Stimulated activated CD8-positive, alpha-beta memory T cell treated with anti-CD3 and anti-CD28 coated beads, Interleukin-15, amount 100 ng/mL, for 4 hours (primary cell): ENCODE measurements around the gene GNAS-AS1.
A peak's percentile ranks its signal among the peaks of the same experiment; 100 is the strongest.

Source experiments
- DNase-seq, 2 donors: peaks; one replicate each; pipeline ENCODE4 v3.0.0-alpha.2; 2020; ENCODE audit warnings: low read depth in 2 of 2

Gene GNAS-AS1

DNA sequence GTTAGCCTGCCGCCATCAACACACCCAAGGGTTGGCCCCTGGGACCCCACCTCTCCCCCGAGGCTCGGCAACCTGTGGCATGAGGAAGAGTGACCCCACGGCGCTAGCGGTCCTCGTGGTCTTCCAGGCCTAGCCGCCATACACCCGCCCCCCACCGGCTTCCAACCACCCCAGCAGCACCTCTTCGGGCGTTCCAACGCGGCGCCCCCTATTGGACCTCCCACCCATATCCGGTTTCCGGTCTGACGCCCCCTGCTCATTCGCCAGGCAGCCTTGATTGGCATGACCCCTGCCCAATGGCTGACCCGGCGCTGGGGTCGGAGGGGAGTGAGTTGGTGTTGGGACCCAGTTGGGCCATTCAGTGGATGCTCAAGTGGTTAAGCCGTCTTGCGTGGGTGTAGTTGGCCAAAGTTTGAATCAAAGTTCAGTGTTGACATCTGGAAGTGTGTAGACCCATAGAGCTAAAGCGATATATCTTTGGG, at the start of gene GNAS-AS1:
GNAS-AS1 (minus strand) TSS at position 210 of the 482 bp plus-strand sequence.
- DNase-seq = peak; percentile 47 to 65

DNA sequence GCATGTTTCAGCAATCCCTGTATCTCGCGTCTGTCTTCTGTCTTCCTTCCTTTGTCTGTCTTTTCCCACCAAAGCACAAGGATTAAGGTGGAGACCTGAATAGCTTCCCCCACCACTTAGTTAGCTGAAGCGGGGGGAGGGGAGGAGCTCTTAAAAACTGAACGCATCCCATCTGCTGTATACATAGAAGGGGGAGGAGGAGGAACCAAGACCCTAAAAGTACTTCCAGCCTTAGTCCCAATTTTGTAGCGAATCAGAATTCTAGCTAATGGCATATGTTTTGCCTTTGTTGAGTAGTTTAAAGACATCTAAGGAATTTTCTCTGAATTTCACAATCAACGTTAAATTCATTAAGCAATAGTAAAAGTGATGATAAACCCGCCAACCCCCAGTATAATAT, 49.7 kb upstream of the GNAS-AS1 start:
- no peak for DNase-seq

DNA sequence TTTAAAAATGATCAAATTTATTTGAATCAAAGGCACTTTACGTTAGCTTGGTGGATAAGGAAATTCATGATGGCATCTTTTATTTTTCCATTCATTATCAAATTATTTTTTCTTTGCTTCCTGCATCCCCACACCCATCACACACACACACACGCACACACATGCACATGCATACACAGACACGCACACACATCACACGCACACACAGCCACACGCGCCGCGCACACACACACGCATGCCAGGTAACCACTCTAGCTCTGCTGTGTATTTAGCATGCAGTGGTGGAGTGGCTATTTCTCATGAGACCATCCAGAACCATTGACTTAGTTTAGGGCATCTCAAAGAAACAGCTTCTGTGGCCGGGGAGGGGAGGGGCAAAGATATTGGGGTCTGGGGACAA, 48.8 kb upstream of the GNAS-AS1 start:
- DNase-seq = no peak

DNA sequence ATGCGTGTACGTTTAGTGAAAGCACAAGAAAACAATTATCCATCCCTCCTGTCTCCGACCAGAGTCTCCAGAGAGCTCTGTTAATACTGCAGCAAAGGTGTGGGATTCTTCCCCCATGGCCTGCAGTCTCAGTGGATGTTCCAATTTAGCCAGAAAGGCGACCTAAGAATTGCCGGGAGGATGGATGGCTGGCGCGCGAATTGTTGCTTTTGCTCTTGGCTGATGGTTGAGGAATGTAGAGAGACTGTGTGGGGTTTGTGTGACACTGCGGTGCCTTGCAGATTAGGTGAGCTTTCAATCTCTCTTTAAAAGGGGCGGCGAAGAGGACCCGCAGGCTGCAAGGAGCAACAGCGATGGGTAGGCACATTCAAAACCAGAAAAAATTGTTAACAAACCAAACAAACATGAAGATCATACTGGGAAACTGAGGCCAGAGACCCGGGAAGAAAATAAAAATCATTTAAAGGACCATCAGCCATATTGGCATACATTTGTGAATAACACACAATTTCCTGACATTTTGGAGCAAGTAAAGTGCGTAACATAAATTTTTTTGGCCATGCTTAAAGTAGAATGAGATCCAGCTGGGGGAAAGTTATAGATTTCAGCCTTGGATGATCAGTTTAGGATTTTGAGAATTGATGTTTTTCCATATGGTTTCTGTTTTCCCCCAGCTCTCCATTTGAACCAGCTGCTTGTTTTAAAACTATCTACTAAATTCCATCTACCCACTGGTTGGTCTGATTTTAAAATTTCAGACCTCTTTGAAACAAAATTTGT, 48.1 kb upstream of the GNAS-AS1 start:
- DNase-seq = no peak

DNA sequence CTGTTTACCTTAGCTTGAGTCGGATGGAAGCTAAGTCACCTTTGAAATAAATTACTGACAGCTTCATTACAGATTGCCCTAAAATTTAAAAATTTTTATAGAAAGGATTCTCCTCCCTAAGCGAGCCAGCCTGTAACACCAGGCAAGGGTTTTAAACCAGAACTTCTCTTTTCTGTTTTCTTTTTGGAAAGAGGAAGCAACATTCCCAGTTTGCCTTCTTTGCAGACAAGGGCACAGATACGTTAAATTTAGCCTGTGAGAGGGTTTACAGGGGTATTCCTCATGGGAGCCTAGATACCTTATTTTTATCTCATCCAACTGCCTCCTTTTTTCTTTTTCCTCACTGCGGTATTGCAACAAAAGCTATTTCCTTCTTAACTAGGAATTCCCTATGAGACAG, 46.8 kb upstream of the GNAS-AS1 start:
- no peak for DNase-seq

DNA sequence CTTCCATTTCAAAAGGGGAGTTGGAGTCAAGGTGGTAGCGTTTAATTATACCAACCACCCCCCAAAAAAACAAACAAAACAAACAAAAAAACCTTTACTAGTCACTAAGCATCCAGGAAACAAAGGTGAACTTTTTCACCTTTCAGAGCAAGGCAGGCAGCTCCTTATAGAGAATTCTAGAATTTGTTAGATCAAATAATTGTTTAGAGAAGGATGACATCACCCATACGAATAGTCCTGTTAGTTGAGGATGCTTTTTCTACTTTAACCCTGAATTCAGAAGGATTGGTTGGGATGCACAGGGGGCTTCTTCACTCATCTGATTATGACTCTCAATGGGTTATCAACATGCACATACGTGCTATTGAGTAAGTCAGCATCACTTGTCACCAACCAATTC, 46.1 kb upstream of the GNAS-AS1 start:
- DNase-seq = no peak

DNA sequence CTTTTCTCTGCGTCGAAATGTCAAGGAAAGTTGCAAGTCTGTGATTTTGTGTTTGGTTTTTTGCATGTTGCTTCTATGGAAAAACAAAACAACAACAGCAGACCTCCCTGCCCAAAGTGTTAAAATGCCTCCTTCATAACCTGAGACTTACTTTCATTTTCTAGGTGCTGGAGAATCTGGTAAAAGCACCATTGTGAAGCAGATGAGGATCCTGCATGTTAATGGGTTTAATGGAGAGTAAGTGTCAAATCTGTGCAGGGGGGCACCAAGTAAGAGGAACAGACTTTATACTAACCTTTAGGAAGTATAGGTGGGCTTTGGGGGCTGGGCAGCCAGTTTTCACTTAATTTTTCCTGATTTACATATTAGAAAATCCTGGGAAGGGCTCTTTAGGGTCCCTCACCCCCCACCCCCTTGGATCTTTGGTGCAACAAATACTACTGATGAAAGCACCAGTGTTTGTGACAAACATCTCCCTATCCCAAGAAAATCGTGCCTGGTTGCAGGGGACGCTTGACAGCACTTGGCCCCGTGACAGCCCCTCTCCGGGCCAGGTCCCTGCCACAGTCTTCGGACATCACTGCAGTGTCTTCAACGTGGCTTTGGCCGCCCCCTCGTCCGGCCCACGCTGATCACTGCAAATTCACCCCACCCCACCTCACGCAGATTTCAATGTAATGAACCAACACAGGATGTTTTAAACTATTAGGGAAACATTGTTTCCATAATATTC, 44.9 kb upstream of the GNAS-AS1 start:
- DNase-seq = no peak

DNA sequence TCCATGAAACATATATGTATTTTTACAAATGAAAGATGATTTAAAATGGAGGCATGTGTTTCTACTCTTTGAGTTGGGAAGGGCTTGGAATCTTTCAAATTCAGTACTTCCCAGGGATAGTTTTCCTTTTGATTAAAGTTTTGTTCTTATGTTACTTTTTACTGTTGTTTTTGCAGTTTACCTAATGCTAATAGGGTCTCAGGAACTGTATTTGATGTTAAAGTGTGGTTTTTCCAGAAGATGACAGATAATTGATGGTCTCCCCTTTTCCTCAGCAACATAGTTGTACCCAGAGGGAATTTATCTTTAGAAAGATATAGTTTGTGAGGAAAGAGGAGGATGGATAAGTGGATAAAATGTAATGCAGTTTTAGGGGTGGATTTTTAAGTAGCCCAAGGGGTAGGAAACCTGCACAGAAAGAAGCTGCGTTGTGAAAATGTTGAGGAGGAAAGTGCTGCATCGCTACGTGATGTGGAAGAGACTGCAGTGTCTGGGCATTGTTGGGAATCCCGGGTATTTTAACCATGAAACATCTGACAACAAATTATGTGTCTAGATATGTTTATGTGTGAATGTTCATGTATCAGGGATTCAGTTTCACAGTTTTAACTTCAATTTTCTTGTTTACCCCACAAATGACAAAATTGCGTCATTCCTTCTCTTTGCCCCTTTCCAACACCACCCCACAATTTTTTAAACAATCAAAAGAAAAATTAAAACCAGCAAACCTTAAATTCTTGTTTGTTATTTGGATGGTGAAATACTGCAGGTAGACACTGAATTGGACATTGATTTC, 44.1 kb upstream of the GNAS-AS1 start:
- DNase-seq = no peak

DNA sequence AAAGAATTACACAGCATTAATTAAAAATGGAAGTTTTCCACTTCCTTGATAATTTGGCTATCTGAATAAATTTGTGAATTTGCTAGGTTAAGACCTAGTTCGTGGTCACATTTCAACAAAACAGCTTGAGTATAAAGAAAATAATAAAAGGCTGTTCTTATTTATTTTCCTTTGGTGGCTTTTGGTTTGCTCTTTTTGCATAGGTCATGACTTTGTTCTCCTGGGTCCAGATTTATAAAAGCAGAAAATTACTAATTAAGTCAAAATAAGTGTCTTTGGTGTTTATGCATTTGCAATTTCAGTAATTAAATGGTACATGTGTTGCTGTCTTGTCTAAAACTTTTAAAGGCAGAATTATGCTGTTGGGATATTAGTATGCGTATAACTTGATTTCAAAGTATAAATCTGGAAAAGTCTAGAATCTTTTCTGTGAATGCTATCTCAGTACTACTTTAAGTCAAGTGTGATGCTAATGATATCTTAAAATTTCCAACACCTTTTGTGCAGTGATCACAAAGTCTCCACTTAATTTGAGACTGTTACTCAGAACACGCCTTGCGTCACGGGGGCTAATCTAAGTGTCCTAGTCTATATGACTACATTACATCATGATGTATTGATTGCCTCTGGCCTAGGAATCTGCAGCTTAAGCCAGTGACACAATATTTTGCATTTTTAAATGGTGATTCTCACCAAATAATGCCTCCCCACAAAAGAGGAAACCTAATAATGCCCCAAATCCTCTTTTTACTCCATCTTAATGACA, 42.8 kb upstream of the GNAS-AS1 start:
- DNase-seq = no peak

DNA sequence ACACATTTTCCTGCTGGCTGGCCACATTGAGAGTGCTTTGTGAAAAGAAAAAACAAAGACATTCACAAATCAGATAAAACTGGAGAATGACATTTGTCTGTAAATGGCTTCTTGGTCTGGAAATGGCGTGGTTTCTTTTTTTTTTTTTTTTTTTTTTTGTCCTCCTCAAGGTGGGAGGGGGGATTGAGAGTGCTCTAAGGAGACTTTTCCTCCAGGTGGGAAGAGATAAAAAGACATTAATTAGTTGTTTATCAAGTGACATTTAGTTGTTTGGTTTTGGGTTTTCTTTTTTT, 42.2 kb upstream of the GNAS-AS1 start:
- DNase-seq = no peak

DNA sequence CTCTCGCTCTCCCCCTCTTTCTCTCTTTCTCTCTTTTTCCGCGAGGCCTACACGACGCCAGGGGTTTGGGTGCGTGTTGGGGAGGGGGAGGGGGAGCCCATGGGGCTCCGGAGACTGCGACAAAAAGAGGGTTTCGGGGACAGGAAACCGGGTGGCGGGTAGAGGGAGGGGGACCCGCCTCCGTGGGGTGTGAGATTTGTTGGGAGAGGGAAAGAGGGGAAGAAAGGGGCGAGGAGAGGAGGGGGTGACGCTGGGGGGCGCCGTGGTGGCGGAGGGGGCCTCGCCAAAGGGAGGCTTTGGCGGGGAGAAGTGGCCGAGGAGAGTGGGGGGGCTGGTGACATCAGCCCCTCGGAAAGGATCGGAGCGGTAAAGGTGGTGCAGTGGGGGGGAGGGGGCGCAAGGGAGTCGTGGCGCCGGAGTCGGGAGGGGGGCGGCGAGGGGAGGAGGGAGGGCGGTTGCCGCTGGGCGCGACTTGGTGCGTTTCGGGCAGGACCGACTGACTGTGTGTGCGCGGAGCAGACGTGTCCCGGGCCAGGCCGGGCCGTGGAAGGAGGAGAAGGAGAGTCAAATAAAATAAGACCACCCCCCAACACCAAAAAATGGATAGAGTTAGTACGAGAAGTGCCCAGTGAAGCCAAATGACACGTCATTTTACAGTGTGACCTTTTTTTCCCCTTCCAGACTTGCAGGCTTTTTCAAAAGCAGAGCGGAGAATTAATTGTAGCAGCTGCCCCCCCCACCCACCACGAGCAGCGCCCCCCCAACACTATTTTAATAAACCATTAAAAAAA, 41.6 kb upstream of the GNAS-AS1 start:
- peak; percentile 54 to 59 for DNase-seq

DNA sequence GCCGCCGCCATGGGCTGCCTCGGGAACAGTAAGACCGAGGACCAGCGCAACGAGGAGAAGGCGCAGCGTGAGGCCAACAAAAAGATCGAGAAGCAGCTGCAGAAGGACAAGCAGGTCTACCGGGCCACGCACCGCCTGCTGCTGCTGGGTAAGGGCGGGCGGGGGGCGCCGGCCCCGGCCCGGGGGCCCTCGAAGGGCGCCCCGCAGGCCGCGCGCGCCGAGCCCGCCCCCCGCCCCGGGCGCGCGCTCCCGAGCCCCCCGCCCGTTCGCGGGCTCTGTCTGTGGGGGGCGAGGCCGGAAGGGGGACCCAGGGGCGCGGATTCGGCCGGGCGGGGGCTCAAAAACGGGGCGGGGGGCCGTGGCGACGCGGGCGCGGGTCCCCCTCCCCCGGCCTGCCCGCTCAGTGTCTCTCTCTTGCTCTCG, 41.0 kb upstream of the GNAS-AS1 start:
- DNase-seq = no peak

DNA sequence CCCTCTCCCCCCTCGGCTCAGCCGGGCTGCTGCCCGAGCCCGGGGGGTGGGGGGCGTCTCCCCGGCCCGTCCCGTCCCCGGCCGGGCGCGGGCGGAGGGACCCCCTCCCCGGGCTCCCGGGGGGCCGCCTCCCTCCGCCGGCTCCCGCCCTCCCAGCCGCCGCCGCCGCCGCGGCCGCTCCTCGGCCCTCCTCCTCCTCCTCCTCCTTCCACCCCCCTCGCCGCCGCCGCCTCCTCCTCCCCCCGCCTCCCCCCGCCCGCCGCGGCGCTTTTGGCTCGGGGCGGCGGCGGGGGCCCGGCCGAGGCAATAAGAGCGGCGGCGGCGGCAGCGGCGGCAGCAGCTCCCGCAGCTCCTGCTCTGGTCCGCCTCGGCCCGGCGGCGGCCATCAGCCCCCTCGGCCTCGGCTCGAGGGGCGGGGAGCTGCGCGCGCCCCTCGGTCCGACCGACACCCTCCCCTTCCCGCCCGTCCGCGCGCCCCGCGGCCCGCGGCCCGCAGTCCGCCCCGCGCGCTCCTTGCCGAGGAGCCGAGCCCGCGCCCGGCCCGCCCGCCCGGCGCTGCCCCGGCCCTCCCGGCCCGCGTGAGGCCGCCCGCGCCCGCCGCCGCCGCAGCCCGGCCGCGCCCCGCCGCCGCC, 40.5 kb upstream of the GNAS-AS1 start:
- peak; percentile 45 to 72 for DNase-seq

DNA sequence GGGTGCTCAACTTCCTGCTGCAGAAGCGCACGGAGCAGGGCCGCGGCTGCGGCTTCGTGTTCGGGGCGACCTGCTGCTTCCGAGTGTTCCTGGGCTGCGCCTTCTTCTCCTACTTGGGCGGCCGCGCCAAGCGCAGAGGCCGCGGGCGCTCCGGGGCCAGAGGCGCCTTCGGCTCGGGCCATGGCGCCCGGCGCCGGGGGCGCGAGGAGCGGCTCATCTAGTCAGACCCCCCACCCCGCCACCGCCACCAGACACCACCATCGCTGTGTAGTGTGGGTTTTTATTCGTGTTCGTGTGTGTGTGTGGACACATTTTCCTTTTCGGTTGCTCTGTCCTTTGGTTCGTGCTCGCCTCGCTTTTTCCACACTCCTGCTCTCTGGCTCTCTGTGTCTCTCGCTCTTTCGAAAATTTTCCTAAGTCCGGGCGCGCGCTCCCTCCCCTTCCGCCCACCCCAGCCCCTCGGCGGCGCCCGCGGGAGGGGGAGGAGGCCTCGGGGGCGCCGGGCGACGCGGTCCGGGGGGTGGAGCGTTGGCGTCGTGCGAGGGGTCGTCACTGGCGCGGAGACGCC, 39.9 kb upstream of the GNAS-AS1 start:
- DNase-seq = peak in 1 of 2 donors; percentile 58

DNA sequence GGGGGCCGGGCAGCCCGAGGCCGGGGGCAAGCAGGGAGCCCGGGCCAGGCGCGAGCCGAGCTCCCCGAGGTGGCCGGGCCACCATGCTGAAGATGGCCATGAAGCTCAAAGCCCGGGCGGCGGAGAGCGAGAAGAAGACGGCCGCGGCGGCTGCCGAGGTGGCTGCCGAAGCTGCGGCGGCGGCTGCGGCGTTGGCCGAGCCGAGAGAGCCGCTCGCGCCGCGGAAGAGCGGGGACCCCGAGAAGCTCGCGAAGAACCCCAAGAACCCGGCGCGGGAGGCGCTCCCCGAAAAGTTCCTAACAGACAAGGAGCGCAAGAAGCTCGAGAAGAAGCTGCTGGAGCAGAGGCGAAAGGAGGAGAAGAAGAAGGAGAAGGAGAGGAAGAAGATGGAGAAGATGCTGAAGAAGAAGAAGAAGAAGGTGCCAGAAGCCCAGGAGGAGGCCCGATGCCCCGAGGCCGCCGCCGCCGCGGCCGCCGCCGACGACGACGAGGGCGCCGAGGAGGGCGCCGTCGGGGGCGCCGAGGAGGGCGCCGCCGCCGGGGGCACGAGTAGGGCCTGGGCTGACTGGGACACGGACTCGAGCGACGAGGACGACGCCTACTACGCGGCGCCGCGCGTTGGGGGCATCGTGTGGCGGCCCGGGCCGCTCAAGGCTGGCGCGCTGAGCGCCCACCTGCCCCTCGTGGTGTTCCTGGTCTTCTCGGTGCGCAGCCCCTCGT, 39.3 kb upstream of the GNAS-AS1 start:
- DNase-seq = no peak

DNA sequence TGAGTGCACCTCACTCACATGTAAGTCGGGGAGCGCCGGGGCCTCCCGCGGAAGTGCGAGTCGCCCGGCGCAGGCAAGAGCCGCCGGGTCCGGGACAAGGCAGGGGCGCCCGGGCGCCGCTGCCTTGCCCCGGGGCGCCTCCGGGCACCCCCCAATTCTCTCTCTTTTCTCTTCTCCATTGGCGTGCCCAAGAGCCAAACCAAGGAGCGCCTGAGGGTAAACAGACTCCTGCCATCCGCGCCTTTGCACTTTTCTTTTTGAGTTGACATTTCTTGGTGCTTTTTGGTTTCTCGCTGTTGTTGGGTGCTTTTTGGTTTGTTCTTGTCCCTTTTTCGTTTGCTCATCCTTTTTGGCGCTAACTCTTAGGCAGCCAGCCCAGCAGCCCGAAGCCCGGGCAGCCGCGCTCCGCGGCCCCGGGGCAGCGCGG, 38.6 kb upstream of the GNAS-AS1 start:
- DNase-seq = no peak

DNA sequence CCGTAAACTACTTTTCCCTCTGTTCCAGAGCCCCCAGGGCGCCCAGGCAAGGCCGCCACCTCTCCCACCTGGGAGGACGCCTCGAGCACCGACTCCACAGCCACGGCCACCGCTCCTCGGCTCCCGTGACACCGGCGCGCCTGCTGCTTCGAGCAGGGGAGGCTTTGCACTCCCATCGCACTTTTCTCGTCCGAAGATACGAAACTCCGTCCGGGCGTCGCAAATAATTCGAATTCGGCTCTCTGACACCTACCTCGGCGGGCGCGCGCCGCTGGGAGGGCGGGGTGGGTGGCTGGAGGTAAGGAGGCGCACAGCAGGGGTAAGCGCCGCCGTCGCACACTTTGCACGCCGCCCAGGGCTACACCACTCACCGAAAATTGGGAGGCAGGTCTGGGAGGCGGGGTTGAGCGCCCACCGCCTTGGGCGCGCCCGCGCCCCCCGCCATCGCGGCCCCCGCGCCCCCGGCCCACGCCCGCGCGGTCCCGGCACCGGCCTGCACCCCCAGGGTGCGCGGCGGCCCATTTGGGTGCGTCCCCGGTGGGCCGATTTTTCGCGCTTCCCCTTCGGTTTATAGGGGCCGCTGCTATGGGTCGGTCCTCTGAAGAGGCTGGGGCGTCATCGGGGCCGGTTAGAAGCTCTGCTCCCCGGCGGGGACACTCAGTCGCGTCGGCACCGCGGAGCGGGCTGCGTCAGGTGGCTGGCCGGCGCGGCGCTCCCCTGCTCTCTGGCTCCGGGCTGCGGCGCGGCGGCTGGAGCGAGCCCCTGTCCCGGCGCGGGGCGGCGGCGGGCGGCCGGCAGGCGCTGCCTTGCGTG, 38.0 kb upstream of the GNAS-AS1 start:
- DNase-seq = peak; percentile 66 to 69

DNA sequence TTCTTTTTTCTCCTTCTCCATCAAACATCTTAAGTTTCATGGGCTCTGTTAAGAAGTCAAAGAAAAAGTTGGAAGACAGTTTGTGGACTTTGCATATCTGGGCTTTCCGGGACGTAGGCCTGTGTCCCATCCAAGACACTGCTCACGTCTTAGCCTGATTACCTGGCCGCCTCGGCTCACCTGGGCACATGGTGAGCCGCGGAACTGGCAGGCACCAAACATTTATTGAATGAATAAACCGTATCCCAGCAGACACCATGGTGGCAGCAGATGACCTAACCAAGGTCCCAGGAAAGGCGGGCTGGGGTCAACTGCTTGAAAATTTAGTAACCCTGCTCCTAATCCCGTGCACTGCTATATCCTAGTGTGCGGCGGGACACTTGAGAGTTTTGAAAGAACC, 37.4 kb upstream of the GNAS-AS1 start:
- DNase-seq = no peak

DNA sequence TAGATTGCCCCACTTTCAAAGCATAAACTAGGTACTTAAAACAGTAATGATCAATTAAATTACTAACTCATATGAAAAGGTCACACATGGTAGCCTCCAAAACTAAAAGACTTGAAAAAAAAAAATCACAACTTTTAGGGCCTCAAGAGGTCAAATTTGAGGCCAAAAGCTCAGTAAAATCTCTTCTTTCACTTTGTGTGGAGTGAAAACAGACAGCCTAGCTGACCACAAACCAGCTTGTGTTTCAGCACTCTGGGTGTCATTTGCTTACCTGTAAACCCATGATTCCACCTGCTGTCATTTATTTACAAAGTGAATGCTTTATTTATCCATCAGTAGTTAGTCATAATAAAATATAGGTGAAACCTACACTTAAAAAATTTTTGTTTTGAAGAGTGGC, 35.8 kb upstream of the GNAS-AS1 start:
- DNase-seq = no peak
